Hematopoietic multipotent progenitor cell treated with erythropoietin and hydrocortisone succinate and interleukin-3 and kit ligand, for 17 days (in vitro differentiated cells): ENCODE measurements around the gene SPATS2.
"Not testable (repeated sequence)": the region's sequence is repeated elsewhere in the genome, so short reads cannot be mapped to it uniquely, and the experiment has no call there.

Experiments used
- DNase-seq: peaks from one replicate; pipeline ENCODE4 v3.0.0-alpha.2; 2015; ENCODE audit warnings: low spot score

The SPATS2 gene

DNA sequence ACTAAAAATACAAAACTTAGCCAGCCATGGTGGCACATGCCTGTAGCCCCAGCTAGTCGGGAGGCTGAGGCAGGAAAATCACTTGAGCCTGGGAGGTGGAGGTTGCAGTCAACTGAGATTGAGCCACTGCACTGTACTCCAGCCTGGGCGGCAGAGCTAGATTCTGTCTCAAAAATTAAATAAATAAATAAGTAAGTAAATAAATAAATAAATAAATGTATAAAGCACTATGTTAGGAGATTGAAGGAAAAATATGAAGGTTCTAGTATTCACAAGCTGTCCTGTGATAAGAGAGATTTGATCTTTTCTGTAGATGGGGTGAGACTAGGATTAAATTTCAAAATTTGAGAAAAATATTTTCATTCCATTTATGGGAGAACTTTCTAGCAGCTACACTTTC, 14.9 kb upstream of the SPATS2 start:
- DNase-seq: no peak

- no peak for DNase-seq
These were observed 11.3 kb upstream of the SPATS2 start for GRCh38 chr12:49355913-49356312.

DNA sequence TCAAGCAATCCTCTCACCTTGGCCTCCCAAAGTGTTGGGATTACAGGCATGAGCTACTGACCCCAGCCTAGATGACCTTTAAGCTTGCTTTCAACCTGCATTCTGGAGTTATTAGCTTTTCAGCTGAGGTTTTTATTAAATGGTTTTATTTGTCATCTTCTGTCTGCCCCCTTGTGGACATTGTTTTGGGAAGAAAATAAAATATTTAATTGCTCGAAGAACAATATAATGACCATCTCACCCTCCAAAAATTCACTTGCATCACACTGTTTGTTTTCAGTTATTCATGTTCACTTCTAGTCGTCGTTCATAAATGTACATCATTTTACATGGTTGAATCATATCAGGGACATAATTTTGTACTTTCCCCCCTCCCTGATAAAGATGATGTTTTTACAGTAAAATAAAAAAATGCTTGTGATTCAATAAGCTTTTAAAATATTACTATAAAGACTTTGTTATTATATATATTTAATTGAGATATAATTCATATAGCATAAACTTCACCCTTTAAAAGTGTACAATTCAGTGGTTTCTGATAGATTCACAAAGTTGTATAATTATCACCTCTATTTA, 10.1 kb upstream of the SPATS2 start:
- no peak for DNase-seq

- DNase-seq: peak; percentile 50
These were observed 8.7 kb upstream of the SPATS2 start for GRCh38 chr12:49358483-49359141.

DNA sequence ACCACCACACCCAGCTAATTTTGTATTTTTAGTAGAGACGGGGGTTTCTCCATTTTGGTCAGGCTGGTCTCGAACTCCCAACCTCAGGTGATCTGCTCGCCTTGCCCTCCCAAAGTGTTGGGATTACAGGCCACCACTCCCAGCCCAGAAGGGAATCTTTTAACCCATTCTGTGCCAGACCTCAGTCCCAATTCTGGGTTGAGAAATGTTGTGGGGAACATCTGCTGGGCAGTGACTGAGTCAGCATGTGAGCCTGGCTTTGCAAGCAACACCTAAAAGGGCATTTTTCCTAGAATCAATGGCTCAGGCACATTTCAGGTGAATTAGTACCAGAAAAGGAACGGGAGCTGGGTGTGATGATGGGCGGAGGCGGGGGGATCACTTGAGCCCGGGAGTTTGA, 7.6 kb upstream of the SPATS2 start:
- DNase-seq: no peak

DNA sequence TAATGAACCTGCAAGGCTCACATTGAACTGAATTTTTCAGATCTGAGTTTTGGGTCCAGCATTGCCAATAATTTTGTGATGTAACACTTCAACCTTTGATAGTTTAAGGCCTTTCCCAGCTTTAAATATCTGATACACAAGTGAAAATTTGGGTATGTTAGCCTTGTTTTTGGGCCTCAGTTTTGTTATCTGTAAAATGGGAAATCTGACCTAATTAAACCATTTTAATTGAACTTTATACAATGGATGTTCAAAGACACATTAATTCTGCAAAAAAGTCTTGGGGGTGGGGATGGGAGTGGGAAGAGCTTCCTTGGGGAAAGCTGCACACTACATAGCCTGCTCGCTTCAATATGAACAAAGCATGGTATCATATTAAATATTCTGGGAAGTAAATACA, 5.2 kb upstream of the SPATS2 start:
- no peak for DNase-seq

DNA sequence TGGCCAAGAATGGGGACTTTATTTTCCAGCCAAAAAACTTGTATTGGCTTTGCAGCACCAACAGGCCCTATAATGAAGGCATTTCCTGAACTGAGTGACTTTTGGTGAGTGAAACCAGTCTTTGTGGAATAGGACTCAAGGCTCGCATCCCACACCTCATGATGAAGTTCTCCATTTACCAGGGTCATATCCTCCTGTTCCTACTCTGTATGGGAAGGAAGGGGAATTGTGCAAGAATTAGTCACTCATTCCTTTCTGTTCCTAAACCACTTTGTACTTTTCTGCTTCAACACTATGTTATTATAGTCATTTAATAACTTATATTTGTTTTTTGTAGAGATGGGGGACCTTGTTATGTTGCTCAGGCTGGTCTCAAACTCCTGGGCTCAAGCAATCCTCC, 2.3 kb upstream of the SPATS2 start:
- DNase-seq: no peak

- no peak for DNase-seq
These were observed 1.7 kb upstream of the SPATS2 start for GRCh38 chr12:49365542-49365941.

DNA sequence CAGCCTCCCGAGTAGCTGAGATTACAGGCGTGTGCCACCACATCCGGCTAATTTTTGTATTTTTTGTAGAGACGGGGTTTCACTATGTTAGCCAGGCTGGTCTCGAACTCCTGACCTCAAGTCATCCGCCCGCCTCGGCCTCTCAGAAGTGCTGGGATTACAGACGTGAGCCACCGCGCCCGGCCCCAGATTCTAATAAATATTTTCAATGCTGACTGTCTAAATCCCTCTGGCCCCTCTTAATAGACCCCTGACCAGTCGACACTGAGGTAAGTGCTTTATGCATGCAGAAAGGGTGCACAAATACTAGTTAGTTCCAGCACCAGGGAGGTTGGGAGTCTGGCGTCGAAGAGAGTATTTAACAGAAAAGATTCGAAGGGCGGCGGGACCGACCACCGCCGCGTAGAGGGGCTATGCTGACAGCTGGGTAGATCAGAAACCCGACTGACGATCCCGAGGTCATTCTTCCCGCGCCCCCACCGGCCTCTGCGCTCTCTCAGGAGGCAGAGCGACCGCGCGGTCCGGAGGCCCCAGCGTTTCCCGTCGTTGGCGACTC, 1.1 kb upstream of the SPATS2 start:
- no peak for DNase-seq

- peak; percentile 39 for DNase-seq
These were observed 446 bp upstream of the SPATS2 start for GRCh38 chr12:49366652-49367380.

DNA sequence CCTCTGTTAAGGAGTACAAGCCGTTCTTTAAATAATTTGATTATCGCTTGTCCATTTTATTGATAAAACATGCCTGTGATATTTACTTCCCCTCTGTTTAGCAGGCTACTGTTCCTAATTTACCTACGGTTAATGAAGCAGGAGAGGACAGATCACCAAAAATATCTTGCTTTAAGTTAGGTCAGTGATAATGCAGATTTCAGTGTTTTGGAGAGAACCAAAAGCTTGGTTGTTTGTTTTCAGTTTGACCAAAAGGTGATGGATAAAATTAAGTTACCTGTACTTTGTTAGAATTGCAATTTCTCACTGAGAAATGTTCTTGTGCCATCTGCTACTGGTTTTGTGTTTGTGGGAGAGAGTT, 958 bp downstream of the SPATS2 start:
- no peak for DNase-seq

DNA sequence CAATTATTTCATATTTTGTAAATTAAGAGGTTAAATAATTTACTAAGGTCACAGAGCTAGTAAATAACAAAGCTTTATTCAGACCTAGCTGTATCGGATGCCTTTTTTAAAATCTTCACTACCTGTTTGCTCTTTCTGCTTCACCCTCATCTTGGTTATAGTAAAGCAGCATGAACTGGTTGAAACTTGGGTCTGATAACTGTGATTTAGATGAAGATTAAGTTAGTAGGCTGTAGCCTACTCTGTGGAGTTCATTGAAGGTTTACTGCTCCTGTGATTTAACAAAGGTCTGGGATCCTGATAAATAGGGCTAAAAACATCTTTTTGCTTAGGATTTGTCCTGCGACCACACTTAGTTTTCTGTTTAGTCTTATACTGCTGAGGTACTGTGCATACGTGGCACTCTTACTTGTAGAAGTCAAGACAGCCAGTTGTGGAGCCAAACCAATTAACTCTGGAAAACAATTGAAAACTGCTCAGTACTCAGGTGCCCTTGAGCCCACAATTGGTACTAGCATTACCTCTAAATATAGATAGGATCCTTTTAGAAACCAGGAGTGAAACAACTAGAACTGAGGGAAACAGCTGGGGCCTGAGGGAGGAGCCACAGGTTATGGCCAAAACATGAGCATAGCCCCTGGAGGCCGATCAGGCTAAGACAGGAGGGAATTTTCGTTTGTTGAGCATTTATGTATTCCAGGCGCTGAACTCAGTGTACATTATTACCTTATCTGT, 2.3 kb downstream of the SPATS2 start:
- no peak for DNase-seq

DNA sequence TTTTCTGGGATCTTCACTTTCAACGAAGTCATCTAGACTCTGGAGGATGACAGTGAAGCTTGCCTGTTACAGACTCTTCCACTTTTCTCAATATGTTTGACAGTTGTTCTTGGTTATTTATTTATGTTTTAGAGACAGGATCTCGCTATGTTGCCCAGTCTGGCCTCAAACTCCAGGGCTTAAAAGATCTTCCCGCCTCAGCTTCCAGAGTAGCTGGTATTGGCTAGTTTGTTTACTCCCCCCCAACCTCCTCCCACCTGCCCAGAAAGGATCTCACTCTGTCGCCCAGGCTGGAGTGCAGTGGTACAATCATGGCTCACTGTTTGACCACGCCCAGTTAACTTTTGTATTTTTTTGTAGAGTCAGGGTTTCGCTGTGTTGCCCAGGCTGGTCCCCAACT, 3.3 kb downstream of the SPATS2 start:
- DNase-seq: no peak

DNA sequence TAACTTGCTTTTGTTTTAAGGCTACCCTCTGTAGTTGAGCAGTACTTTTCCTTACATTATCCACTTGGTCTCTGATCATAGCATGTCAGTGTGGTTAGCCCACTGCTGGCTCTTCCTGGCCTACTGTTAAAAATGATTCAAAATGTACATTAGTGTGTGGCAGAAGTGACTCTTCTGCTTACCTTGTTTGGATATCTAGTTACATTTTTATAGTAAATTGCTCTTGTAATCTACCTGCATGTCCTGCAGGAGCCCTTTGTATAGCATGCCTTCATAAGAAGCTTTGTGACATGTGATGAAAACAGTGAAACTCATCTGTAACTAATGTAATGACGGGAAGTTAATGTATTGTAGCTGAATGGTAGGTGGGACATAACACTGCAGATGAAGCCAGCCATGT, 8.1 kb downstream of the SPATS2 start:
- no peak for DNase-seq

DNA sequence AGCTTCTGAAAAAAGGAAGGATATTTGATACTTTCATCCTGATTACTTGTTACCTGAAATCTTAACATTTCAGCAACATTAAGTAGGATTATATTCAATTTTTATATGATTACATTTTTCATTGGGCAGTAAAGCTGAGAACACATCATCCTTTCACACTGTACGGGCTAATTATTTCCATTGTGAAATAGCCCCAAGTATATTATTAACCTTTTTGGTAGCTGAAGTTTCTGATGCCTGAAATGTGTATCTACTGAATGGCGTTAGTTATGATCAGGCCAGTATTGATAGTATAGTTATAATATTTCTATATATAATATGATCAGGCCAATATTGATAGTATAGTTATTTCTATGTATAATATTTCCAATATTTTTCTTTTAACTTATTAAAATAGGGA, 10.1 kb downstream of the SPATS2 start:
- DNase-seq: no peak

DNA sequence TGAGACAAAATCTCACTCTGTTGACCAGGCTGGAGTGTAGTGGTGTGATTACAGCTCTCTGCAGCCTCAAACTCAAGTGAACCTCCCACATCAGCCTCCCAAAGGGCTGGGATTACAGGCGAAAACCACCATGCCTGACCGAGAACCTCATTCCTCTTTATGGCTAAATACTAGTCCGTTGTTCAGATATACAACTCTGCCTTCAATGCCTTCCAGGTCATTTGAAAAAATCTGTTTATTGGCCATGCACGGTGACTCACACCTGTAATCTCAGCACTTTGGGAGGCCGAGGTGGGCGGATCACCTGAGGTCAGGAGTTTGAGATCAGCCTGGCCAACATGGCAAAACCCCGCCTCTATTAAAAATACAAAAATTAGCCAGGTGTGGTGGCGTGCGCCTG, 12.9 kb downstream of the SPATS2 start:
- DNase-seq: not testable (repeated sequence)

DNA sequence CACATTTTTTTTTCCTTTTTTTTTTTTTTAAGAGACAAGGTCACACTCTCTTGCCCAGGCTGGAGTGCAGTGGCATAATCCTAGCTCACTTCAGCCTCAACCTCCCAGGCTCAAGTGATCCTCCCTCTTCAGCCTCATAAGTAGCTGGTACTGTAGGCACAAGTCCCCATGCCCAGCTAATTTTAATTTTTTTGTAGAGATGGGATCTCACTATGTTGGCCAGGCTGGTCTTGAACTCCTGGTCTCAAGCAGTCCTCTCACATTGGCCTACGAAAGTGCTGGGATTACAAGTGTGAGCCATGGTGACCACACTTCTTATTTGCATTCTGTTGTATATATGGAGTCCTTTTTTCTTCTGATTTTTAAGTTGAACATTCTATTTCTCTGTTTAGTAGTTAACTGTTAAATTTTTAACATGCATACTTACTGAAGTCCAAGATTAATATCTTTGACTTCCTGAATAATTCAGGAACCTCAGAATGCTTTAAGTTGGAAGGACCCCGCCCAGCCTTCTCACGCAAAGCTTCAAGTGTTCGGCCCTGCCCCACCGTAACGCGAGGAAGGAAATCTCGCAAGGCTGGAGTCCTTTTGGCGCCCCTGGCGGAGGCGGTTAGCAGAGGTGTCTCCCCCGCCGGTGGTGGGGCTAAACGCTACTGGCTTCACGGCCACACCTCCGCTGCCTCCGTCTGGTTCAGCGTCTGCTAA, 21.6 kb downstream of the SPATS2 start:
- no peak for DNase-seq

- DNase-seq: no peak
These were observed 22.1 kb downstream of the SPATS2 start for GRCh38 chr12:49389387-49389703.

DNA sequence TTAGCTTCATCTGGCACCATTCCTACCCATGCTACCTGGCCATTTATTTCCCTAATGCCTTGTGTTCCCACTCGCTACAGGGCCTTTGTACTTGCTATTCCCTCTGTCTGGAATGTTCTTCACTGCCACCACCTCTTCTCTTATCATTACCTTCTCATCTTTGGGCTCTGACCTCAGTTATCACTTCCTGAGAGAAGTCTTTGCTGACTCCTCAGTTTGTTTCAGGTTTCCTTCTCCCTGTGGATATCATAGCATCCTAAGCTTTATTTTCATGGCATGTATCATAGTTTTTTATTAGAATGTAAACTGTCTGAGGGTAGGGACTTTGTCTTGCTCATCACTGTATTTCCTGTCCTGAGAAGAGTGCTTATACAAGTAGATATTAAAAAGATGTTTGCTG, 29.7 kb downstream of the SPATS2 start:
- DNase-seq: no peak

- no peak for DNase-seq
These were observed 33.0 kb downstream of the SPATS2 start for GRCh38 chr12:49400304-49400703.

GRCh38 chr12:49403971-49404450, 36.7 kb downstream of the SPATS2 start:
- no peak for DNase-seq

DNA sequence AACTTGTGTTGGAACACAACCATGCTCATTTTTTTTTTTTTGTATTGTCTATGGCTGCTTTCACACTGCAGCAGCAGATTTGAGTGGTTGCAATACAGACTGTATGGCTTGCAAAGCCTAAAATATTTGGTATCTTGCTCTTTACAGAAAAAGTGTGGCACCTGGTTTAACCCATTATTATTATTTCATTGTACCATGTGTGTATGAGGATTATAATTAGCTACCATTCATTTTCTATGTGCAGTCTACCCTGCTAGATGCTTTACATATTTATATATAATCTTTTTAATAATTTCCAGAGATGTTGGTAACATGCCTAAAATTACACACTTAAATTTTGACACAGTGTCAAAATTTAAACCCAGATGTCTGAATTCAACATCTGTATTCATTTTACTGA, 37.7 kb downstream of the SPATS2 start:
- no peak for DNase-seq
